HG03460 (cell line): ENCODE data around the gene LHFPL6.

Experiments
- ATAC-seq: cut with Tn5 transposase; IDR thresholded peaks from one replicate; pipeline ENCODE4 v1.9.1; 2021; ENCODE audit not compliant: unreplicated experiment

LHFPL6 gene

DNA sequence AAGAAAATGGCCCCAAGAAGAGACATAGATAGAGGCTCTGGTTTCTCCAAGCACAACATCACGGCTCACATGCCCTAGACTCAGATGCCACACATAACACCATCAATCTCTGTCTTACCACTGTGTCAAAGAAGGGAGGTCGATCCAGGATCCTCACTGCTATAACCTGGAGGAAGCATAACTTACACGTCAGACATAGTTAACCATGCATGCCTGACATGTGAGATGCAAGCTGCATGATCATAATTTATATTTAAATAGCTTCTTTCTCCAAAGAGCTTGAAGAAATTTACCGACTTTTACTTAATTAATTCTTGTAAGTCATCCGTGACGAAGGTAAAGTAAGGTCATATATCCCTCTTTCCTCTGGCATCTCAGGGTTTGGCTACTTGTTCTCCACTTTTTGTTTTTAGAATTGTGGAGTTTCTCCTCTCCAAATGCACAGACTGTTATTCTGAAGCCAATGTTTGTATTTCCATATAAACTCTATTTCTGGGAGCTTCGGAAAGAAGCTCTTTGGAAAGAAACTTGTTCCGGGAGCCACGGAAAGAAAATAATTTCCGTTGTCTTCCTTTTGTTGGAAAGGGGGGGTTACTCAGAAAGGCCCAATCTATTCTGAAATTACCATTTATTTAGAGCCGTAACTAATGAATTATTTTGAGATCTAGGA is 205.6 kb downstream of the LHFPL6 start:
- ATAC-seq, result no peak

DNA sequence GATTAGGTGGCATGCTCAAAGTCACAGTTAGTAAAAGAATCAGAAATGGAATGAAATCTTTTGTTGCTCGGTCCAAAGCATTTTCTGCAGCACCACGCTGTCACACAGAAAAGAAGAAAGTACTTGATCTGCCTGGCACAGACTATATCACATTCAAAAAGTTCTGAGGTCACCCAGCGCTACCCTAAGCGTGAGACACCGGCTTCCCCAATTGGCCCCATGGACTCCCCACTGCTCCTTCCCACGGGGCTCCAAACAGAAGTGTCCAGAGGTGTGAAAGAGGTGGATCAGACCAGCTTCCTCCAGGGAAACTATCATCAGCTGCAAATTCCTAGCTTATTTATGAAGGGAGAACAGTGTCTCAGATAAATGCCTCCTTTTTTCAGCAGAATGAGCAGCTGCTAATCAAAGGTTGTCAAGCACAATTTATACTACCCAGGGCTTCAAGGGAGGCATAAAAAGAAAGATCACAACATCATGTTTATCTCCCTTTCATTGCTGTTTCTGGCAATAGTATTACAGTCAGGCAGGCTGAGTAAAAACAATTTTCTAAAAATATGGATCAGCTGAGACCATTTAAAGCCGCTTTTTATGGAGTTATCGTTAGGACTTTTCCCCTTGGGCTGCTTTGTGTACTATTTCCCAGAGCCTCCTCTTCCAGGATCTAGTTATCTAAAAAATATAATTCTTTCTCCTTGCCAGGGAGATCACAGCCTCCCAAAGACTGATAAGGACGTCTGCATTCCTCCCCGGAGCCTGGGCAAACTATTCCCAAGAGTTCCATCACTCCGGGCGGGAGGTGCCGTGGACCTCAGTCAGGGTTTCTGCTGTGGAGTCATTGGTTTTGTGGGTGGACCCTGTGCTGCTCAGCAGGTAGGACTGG is 208.0 kb downstream of the LHFPL6 start:
- ATAC-seq, result no peak

DNA sequence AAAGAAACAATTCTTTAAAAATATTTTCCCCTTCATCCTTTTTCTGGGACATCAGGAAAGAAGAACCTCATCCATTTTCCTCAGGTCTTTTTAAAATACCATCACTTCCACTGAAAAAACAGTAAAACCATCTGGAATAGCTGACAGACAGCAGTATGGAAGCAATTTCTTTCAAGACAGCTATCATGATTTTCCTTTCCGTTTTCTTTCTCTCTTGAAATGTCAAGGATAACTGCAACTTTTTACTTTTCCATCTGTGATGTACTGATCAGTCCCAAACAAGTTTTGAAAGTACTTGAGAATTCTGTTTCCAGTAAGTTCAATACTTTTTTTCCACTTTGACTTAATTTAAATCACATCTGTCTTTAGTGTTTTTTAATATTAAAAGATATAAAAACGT is 211.2 kb downstream of the LHFPL6 start:
- no peak for ATAC-seq

DNA sequence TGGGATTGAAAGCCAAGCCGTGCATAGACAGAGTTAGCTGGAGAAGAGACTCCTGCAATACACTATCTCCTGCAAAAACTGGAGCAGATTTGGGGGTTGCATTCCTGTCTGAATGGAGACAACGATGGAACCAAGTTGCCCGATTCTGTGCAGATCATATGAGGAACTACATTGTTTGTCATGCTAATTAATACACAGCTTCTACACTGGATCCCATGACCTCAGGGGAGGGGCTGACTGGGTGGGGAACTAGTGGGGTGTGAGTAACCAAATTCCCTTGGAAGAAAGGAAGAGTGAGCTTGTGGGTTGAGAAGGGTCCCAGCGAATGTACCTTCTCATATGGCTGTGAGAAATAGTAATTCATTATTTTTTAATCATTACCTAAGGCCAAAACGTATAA is 214.0 kb downstream of the LHFPL6 start:
- ATAC-seq, result no peak

DNA sequence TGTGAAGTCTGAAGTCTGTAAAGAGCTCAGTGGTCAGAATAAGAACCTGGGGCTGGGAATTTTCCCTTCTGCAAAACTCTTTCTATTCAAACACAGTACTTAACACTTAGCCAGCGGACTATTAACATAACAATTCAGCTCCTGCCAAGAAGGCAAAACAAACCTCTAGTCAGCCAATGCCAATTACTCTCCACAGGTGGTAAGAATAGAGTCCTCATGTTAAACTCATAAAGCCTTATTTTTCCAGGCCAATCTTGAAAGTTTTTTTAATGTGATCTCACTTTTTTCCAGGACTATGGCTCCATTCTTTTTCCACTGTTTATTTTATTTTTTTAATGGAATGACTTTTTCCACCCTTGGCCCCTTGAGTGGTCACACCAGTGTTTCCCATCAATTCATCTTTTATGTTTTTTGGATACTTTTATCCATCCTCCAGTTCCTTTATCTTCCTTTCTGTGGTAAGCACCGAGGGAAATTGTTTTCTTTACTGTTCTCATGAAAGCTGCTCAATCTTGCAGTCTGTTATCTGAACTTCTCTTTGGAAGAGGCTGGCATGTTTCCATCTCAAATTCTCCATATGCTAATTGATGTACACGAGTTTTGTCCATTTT is 217.3 kb downstream of the LHFPL6 start:
- ATAC-seq, result no peak

DNA sequence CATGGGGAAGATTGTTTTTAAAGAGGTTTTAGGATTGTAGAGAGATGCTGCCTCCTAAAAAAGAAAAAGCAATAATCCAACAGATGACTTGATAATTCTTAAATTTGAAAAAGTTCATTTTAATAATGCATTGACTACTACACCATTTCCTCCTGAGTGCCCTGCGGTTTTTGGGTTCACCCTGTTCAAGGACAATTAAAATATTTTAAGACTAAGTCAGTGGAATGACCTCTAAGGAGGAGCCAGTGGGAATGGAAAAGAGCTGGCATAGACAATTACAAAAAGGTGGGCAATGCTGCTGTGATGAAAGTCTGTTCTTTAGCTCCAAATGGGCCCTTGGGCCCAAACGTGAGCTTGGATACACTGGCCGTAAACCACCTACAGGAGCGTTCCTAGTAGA is 217.8 kb downstream of the LHFPL6 start:
- ATAC-seq, result no peak

DNA sequence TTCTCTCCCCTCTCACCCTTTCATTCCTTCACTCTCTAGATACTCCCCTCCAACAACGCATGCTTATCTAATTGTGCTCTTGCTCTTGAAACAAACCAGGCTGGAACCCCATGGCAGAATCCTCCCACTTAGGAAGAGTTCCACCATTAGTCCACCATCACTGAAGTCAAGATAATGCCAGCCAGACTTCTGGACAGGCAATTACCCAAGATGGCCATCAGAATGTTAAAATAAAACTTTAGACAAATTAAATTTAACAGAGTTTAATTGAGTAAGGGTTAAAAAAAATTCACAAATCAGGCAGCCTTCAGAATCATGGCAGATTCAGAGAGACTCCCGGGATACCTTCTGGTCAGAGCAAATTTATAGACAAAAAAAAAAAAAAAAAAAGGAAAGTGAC is 221.5 kb downstream of the LHFPL6 start:
- ATAC-seq, result no peak

DNA sequence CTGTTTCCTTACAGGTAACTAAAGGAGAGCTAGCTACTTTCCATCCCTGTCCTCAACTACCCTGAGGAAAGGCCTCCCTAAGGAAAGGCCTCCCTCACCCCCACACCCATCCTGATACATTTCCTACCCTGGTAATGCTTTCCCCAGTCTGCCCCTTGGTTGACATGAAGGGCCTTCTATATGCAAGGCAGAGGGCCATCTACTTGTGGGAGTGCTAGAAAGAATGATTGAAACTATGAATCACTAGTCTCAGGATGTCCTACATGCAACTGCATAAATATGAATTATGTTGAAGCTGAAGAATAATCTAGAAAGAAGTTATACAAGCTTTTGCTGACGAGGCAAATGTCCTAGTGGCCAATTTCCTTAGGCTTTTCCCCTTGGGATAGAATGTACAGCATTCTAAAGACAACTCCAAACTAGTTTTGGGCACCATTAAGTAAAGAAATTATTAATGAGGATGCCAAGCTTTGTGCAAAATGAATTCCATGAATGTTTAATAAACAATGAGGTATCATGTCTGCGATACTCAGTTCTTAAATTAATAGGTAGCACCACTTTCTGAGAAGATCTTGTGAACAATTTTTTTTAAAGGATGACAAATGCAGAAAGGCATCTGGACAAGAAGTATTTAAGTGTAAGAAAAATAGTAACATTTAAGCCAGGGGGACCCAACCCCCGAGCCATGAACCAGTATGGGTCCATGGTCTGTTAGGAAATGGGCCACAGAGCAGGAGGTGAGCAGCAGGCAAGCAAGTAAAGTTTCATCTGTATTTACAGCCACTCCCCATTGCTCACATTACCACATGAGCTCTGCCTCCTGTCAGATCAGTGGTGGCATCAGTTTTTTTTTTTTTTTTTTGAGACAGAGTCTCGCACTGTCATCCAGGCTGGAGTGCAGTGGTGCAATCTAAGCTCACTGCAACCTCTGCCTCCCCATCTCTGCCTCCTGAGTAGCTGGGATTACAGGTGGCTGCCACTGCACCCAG is 223.0 kb downstream of the LHFPL6 start:
- ATAC-seq, result no peak

DNA sequence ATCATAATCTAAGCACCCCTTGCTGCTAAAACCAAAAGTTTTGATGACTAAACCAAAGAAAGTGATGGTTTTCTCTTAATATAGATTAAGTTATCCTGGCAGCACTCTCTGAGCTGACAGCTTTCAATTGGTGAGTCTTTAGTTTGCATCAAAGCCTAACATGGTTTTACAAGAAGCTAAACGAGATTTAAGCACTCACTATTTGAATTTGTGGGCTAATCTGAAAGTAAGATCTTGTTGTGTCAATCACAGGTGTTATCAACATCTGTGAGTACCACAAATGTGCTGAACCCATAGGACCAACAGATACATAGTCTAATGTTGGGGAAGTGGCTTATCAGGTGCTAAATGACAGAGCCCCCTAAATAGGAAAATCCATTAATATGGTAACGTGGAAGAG is 223.9 kb downstream of the LHFPL6 start:
- ATAC-seq, result peak; percentile 91

DNA sequence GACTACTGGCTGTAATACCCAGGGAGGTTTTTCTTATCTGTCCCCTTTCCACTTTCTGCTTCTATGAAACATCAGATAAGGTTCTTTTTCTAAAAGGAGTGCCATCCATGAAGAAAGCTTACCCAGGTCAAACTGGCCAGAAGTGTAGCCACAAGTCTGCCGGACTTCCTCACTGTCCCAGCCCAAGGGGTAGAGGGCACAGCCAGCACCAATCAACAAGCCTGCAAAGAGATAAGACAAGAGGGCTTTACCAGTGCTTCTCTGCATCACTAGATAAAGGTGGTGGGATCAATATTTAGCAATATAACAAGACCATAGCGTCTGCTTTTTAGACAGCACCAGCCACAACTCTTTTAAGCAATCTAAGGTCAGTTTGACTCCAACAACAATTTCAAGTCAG is 224.7 kb downstream of the LHFPL6 start:
- no peak for ATAC-seq

DNA sequence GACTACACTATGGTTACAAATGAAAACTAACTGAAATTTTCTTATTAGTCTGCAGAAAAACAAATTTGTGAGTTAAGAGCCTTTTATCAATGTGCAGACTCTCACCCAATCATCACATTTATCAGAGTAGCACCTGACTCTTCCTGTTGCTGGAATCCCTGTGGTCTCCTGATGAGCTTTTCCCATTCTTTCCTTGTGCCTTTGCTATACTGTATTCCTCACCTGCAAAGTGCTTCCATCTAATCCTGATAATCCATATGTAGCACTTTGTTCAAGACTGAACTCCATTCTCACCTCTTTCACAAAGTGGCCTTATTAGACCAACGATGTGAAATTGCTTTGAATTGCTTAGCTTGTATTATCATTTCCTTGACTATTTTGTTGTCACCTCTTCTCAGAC is 225.3 kb downstream of the LHFPL6 start:
- ATAC-seq, result no peak

DNA sequence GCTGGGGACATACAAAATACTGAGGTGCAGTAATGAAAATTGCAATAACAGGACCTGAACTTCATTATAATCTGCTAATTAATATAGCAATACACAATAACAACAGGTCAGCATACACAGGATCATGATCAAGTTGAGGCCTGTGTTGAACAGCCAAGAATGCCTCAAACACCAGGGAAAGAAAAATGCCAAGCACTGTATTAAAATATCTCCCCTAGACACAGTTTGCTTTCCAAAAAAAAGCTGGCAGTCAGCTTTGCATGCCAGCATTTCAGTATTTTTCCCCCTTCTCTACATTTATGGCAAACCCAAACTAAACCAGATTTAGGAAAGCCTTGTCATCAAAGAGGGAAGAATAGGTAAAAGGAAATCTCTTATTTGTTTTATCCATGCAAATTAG is 226.9 kb downstream of the LHFPL6 start:
- ATAC-seq, result no peak

DNA sequence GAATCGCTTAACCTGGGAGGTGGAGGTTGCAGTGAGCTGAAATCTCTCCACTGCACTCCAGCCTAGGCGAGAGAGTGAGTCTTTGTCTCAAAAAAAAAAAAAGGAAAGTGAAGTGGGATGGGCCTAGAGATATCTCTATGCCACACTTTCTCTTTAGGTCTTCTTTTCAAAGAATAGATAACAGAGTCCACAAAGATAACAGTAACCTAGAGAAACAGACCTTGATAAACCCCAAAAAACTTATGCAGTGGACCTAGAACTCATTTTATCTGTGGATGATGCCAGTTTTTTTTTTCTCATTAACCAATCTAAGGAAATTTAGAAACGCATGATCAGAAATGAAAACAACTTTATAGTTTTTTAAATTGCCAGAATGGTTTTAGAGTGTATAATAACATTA is 227.4 kb downstream of the LHFPL6 start:
- no peak for ATAC-seq

DNA sequence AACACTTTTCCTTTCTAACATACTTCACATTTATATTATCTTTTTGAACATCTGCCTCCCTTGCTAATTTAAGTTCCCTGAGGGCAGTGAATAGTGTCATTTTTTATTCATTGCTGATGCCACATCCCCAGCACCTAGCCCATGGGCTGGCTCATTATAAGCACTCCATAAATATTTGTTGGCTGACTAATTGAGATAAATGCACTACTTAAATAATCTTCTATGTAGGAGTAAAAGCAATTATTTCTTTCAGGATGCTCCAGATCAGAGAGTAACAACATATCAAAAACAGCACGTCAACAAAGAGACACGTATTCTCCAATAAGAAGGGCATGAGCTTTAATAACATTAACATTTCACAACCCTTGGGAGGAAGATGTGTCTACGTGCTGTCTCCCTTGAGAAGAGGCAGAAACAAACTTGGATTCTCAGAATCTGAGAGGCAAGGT is 228.2 kb downstream of the LHFPL6 start:
- ATAC-seq, result no peak

DNA sequence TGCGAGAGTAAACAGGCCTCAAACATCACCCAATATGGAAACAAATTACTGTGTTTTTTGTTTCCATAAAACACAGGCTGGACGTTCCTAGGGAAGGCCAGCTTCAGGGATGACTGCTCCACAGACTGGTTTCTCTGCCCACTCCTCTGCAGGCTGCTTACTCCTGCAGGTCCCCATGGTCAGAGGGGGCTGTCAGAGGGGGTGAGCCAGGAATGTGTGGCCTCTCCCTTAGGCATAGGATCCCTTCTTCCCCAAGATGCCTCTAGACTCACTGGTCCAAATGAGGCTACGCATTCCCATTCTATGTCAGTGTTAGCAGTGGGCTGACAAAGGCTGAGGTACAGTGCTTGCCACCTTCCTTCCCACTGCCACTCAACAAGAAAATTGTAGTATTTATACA is 229.8 kb downstream of the LHFPL6 start:
- no peak for ATAC-seq

DNA sequence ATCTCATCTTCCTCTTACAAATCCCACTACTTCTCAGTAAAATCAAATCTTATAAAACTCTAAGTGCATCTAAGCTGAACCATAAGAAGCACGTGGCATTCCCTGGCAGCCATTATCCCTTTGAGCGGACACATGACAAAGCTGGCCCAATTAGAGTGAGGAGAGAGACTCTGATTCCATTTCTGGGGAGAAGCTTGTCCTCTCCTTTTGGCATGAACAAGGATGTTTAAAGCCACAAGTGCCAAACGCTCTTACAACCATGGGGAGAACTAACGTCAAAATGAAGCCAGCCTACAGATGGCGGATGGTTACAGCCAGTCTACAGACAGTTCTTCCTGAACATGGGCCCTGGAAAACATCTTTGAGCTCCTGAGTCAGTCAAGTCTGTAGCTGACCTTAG is 231.3 kb downstream of the LHFPL6 start:
- ATAC-seq, result no peak

DNA sequence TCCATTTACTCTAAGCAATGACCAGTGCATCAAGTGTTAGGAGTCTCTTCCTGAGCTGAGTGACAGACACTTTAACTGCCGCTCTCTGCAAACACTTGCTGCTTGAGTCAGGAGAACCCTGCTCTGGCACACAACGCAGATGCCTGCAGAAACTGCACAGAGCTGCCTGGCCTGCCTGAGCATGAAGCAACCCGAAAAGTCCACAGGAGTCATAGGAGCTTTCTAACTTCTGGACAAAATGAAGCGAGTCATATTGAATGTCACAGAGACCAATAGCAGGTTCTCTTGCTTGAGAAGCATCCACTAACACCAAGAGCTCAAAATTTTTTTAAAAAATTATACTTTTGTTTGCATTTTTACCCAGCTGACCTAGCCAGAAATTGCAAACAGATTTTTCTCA is 232.4 kb downstream of the LHFPL6 start:
- ATAC-seq, result no peak

DNA sequence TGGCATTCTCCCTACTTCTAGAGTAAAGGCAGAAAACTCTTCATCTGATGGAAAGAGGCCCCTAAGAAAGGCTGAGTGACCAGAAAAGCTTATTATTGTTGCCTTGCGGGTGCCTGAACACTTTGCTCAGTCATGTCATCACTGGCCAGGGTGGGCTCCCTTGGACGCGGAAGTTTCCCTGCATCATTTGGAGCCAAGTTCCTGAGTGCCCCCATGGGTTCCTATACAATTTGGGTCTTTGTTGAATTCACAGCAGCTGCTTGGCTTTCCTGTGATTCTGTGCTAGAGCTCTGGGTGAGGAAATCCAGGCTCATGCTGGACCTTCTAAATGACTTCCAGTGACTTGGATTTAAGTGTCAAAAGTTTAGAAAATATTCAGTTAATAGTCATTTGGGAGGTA is 232.9 kb downstream of the LHFPL6 start:
- ATAC-seq, result no peak

DNA sequence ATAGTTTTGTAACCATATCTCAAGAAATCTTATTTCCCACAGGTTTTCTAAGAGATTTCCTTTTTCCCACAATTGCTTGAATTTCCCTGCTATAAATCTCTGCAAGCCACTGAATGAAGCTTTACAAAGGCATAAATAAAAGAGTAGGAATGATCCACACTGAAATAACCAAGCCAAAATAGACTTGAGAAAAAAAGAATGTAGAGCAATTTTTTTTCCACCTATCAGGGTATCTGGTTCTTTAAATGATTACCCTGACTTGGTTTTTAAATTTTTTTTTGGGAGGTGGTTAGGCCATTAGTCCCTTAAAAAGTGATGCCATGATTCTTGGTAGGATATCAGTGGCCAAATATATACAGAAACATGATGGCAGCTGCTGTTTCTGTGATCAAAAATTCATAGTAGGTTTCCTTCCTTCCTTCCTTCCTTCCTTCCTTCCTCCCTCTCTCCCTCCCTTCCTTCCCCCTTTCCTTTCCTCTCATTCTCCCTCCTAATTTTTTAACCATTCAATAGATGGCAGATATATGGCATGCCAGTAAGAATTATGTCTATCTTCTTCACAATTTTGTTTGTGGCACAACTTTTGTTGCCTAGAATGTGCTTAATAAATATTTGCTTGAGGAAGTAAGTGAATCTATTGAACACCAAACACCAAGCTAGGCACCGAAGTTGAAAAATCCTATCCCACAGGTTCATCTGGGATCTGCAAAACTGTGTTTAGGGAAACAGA is 233.7 kb downstream of the LHFPL6 start:
- ATAC-seq, result no peak

DNA sequence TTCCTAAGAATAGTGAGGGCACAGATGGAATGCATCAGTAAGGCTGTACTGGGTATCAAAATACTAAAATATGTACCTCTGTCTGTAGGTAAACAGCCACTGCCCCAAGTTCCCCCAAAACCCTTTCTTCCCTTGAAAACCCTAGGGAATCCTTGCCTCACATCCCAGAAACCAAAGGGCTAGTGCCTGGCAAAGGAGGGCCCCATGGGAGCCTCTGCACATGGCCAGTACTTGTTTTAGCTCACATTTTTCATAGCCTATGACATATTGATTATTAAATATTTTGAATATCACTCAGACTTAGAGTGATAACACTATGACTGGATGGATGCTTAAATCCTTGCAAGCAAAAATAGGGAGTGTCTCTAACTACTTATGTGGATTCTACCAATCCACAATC is 237.1 kb downstream of the LHFPL6 start:
- no peak for ATAC-seq
